H9 (cell line): ENCODE results near the gene TIMM50. TPM values are rescaled to one million over a fixed set of nuclear protein-coding genes. Genes with fewer than 3 reads are reported as not detected.
A peak's percentile ranks its signal among the peaks of the same experiment; 100 is the strongest.

ENCODE experiments used
- DNase-seq: peaks from one replicate; pipeline ENCODE4 v3.0.0-alpha.2; 2017
- H2AFZ ChIP-seq: one replicate; pipeline ENCODE4 v1.6.1; 2013; ENCODE audit warnings: mild to moderate bottlenecking, low read length, control low read depth, moderate library complexity
- H2AK5ac ChIP-seq: 2 replicates; pipeline ENCODE4 v1.6.1; 2013; ENCODE audit warnings: low read length, control low read depth, mixed read lengths; ENCODE audit not compliant: insufficient read length
- H2BK120ac ChIP-seq: one replicate; pipeline ENCODE4 v1.6.1; 2013; ENCODE audit warnings: low read depth, mild to moderate bottlenecking, low read length, control low read depth, inconsistent platforms; ENCODE audit not compliant: poor library complexity, severe bottlenecking
- H2BK12ac ChIP-seq: 2 replicates; pipeline ENCODE4 v1.6.1; 2013; ENCODE audit warnings: low read length, control low read depth, mixed read lengths, low read depth; ENCODE audit not compliant: insufficient read length
- H2BK15ac ChIP-seq: 2 replicates; pipeline ENCODE4 v1.6.1; 2013; ENCODE audit warnings: low read depth, low read length, control low read depth
- H2BK20ac ChIP-seq: one replicate; pipeline ENCODE4 v1.6.1; 2013; ENCODE audit warnings: low read depth, mild to moderate bottlenecking, low read length, control low read depth, inconsistent platforms; ENCODE audit not compliant: poor library complexity, severe bottlenecking
- H2BK5ac ChIP-seq: 2 replicates; pipeline ENCODE4 v1.6.1; 2013; ENCODE audit warnings: low read length, control low read depth, mixed read lengths; ENCODE audit not compliant: insufficient read length
- H3K14ac ChIP-seq: 2 replicates; pipeline ENCODE4 v1.6.1; 2013; ENCODE audit warnings: low read length, control low read depth; ENCODE audit not compliant: insufficient read depth
- H3K18ac ChIP-seq: 2 replicates; pipeline ENCODE4 v1.6.1; 2013; ENCODE audit warnings: low read depth, mild to moderate bottlenecking, mixed read lengths, low read length, control low read depth; ENCODE audit not compliant: insufficient read length
- H3K23ac ChIP-seq: 2 replicates; pipeline ENCODE4 v1.6.1; 2013; ENCODE audit warnings: low read length, control low read depth, mixed read lengths, low read depth; ENCODE audit not compliant: insufficient read length
- H3K23me2 ChIP-seq: 2 replicates; pipeline ENCODE4 v1.6.1; 2013; ENCODE audit warnings: low read depth, mild to moderate bottlenecking, mixed read lengths, low read length, control low read depth; ENCODE audit not compliant: insufficient read length, poor library complexity, severe bottlenecking
- H3K27ac ChIP-seq: 2 replicates; pipeline ENCODE4 v1.5.1; 2013; ENCODE audit warnings: low read length, control low read depth, mixed read lengths, low read depth; ENCODE audit not compliant: insufficient read length
- H3K27me3 ChIP-seq: 2 replicates; pipeline ENCODE4 v1.6.1; 2013; ENCODE audit warnings: low read length, control low read depth, inconsistent platforms; ENCODE audit not compliant: insufficient read depth
- H3K4ac ChIP-seq: 2 replicates; pipeline ENCODE4 v1.6.1; 2013; ENCODE audit warnings: low read depth, mild to moderate bottlenecking, control low read depth, inconsistent platforms, low read length, moderate library complexity
- H3K4me1 ChIP-seq: 2 replicates; pipeline ENCODE4 v1.6.1; 2013; ENCODE audit warnings: low read length, control low read depth, inconsistent platforms; ENCODE audit not compliant: insufficient read depth
- H3K4me2 ChIP-seq: 2 replicates; pipeline ENCODE4 v1.6.1; 2013; ENCODE audit warnings: low read length, control low read depth, mixed read lengths; ENCODE audit not compliant: insufficient read length, insufficient read depth
- H3K56ac ChIP-seq: 2 replicates; pipeline ENCODE4 v1.6.1; 2013; ENCODE audit warnings: low read depth, mild to moderate bottlenecking, mixed read lengths, low read length, control low read depth; ENCODE audit not compliant: insufficient read length
- H3K79me1 ChIP-seq: 2 replicates; pipeline ENCODE4 v1.6.1; 2013; ENCODE audit warnings: low read depth, mild to moderate bottlenecking, moderate library complexity, low read length, control low read depth, inconsistent platforms; ENCODE audit not compliant: insufficient read depth, poor library complexity, severe bottlenecking
- H3K79me2 ChIP-seq: 2 replicates; pipeline ENCODE4 v1.6.1; 2013; ENCODE audit warnings: low read length, control low read depth, inconsistent platforms; ENCODE audit not compliant: insufficient read depth
- H3K9ac ChIP-seq: 2 replicates; pipeline ENCODE4 v1.6.1; 2013; ENCODE audit warnings: low read length, control low read depth, mixed read lengths; ENCODE audit not compliant: insufficient read length; ENCODE audit errors: extremely low read depth
- H3K9me3 ChIP-seq: one replicate; pipeline ENCODE4 v1.6.1; 2013; ENCODE audit warnings: low read depth, low read length, inconsistent platforms; ENCODE audit not compliant: control insufficient read depth
- H3T11ph ChIP-seq: one replicate; pipeline ENCODE4 v1.6.1; 2013; ENCODE audit warnings: mild to moderate bottlenecking, low read length, control low read depth, inconsistent platforms
- H4K20me1 ChIP-seq: one replicate; pipeline ENCODE4 v1.6.1; 2013; ENCODE audit not compliant: control insufficient read depth, insufficient read length, insufficient read depth
- H4K5ac ChIP-seq: 2 replicates; pipeline ENCODE4 v1.6.1; 2013; ENCODE audit warnings: low read depth, mild to moderate bottlenecking, mixed read lengths, low read length, control low read depth; ENCODE audit not compliant: insufficient read length
- H4K8ac ChIP-seq: replicated peaks from 2 replicates; pipeline ENCODE4 v1.6.1; 2013; ENCODE audit warnings: low read length, control low read depth, mixed read lengths, low read depth; ENCODE audit not compliant: insufficient read length
- H4K91ac ChIP-seq: 2 replicates; pipeline ENCODE4 v1.6.1; 2013; ENCODE audit warnings: low read depth, mild to moderate bottlenecking, moderate library complexity, mixed read lengths, low read length, control low read depth; ENCODE audit not compliant: insufficient read length
- H3K27ac Mint-ChIP-seq, 3 experiments: 2 replicates in 2 of 3; 3 replicates in 1 of 3; pipeline ENCODE4 v1.8.0; 2020 to 2021; ENCODE audit warnings: mixed read lengths in 3 of 3, mild to moderate bottlenecking in 1 of 3, moderate library complexity in 1 of 3
- H3K27me3 Mint-ChIP-seq: 2 replicates; pipeline ENCODE4 v1.8.0; 2021; ENCODE audit warnings: low read depth, mild to moderate bottlenecking, moderate library complexity, mixed read lengths
- H3K36me3 Mint-ChIP-seq, 3 experiments: 2 replicates in 2 of 3; 3 replicates in 1 of 3; pipeline ENCODE4 v1.8.0; 2020 to 2021; ENCODE audit warnings: low read depth in 3 of 3, mixed read lengths in 3 of 3; ENCODE audit not compliant: insufficient read depth in 1 of 3
- H3K4me1 Mint-ChIP-seq, 2 experiments: 2 replicates each; pipeline ENCODE4 v1.8.0; 2020; ENCODE audit warnings: mixed read lengths in 2 of 2
- H3K4me3 Mint-ChIP-seq, 2 experiments: 2 replicates in 1 of 2; 3 replicates in 1 of 2; pipeline ENCODE4 v1.8.0; 2020 to 2021; ENCODE audit warnings: mild to moderate bottlenecking in 2 of 2, mixed read lengths in 2 of 2, moderate library complexity in 1 of 2
- H3K9me3 Mint-ChIP-seq, 2 experiments: 2 replicates in 1 of 2; 3 replicates in 1 of 2; pipeline ENCODE4 v1.8.0; 2020; ENCODE audit warnings: mild to moderate bottlenecking in 2 of 2, mixed read lengths in 2 of 2, moderate library complexity in 1 of 2
- CTCF ChIP-seq: fragments of 200-600 bp; sonication (generic); conservative IDR thresholded peaks from 3 replicates; pipeline ENCODE4 v1.8.0; 2021; ENCODE audit warnings: antibody characterized with exemption, mild to moderate bottlenecking
- WGBS: extraction: QIAGEN DNeasy Blood & Tissue Kit; methylation state at CpG from one replicate; pipeline ENCODE4 v1.1.7; 2013; ENCODE audit warnings: missing lambda C conversion rate, low lambda C conversion rate, mixed read lengths; ENCODE audit not compliant: insufficient read length; ENCODE audit errors: extremely low coverage; 5-methylcytosine and 5-hydroxymethylcytosine counted together
- total RNA-seq: library from RNA; stranded (reverse); gene quantifications from 2 replicates; pipeline ENCODE4 v1.2.1, GENCODE V29; 2021

Gene TIMM50
- total RNA-seq, 1 experiment from 2014 or later = 128 TPM

GRCh38 chr19:39518458-39518857 is 37.8 kb downstream of the TIMM50 start:
- H3K9me3 ChIP-seq = no peaks in the 10 kb centered on the region
- H3K27ac ChIP-seq = no peak overlapping the region
- no peak overlapping the region for H3K18ac ChIP-seq
- no peaks in the 10 kb centered on the region; the same call in 1 of the 2 replicates for H3K79me2 ChIP-seq
- H3K14ac ChIP-seq = no peak overlapping the region
- no peak overlapping the region for H2BK12ac ChIP-seq
- peak overlapping the region; percentile 6 for H3K4me2 ChIP-seq
- H3K27ac Mint-ChIP-seq = peak overlapping the region; percentile 90 to 91 (median 91); a peak in 6 of 7 replicates
- H3K4me1 Mint-ChIP-seq = peaks cover 26 to 27% of the 10 kb centered on the region in 2 experiments
- H4K91ac ChIP-seq = no peak overlapping the region
- no peak overlapping the region for H2BK120ac ChIP-seq
- whole genome bisulfite sequencing = no CpG with 5 or more reads among the region's 5 CpGs
- no peak overlapping the region for H4K5ac ChIP-seq
- H3T11ph ChIP-seq = no peak overlapping the region
- no peaks in the 10 kb centered on the region for H3K27me3 ChIP-seq
- H2BK20ac ChIP-seq = no peak overlapping the region
- H3K27me3 Mint-ChIP-seq = peaks cover 29% of the 10 kb centered on the region
- peaks cover 10% of the 10 kb centered on the region for H3K23me2 ChIP-seq
- H3K23ac ChIP-seq = no peak overlapping the region
- no peak overlapping the region for H2BK15ac ChIP-seq
- no peak overlapping the region for H3K4ac ChIP-seq
- H2AK5ac ChIP-seq = no peak overlapping the region
- H2BK5ac ChIP-seq = no peak overlapping the region
- H3K56ac ChIP-seq = no peak overlapping the region
- peak; percentile 71 for DNase-seq
- H3K9me3 Mint-ChIP-seq = no peaks in the 10 kb centered on the region; a peak in 1 of 5 replicates
- H4K8ac ChIP-seq = no peak overlapping the region
- peaks cover 12 to 20% (median 19%) of the 10 kb centered on the region in 3 experiments; a peak in 6 of 7 replicates for H3K36me3 Mint-ChIP-seq
- H3K4me1 ChIP-seq = peaks cover 3% of the 10 kb centered on the region; the same call in 1 of the 2 replicates
- H4K20me1 ChIP-seq = no peaks in the 10 kb centered on the region
- H2AFZ ChIP-seq = no peak overlapping the region
- no peak overlapping the region for H3K9ac ChIP-seq
- no peak for TF ChIP-seq CTCF
- peaks cover 4% of the 10 kb centered on the region for H3K79me1 ChIP-seq
- peak overlapping the region; percentile 55 to 66 for H3K4me3 Mint-ChIP-seq
